ENCODE measurements around the gene KIAA1328.

Gene KIAA1328

GRCh38 chr18:36798738-36799473 lies 30.0 kb upstream of the KIAA1328 start:
- no peak for TF ChIP-seq CTCF (conservative IDR thresholded peaks at IDR 0.05; ENCODE audit: control insufficient read depth, insufficient read depth, low read depth, low read length)
- peak; percentile 18 for DNase-seq (ENCODE audit: low read depth)
- no peak overlapping the region for H3K4me3 ChIP-seq (ENCODE audit: control insufficient read depth, low read depth, low read length)

GRCh38 chr18:36805105-36805504 lies 23.8 kb upstream of the KIAA1328 start:
- no peak for DNase-seq (ENCODE audit: low read depth)
- no peak for TF ChIP-seq CTCF (conservative IDR thresholded peaks at IDR 0.05; ENCODE audit: control insufficient read depth, insufficient read depth, low read depth, low read length)
- no peak overlapping the region for H3K4me3 ChIP-seq (ENCODE audit: control insufficient read depth, low read depth, low read length)

GRCh38 chr18:36808681-36809080 lies 20.2 kb upstream of the KIAA1328 start:
- DNase-seq (ENCODE audit: low read depth): peak; percentile 76
- no peak for TF ChIP-seq CTCF (conservative IDR thresholded peaks at IDR 0.05; ENCODE audit: control insufficient read depth, insufficient read depth, low read depth, low read length)
- no peak overlapping the region for H3K4me3 ChIP-seq (ENCODE audit: control insufficient read depth, low read depth, low read length)

- H3K4me3 ChIP-seq (ENCODE audit: control insufficient read depth, low read depth, low read length): no peak overlapping the region
- TF ChIP-seq CTCF (conservative IDR thresholded peaks at IDR 0.05; ENCODE audit: control insufficient read depth, insufficient read depth, low read depth, low read length): peak; percentile 88
- peak; percentile 74 for DNase-seq (ENCODE audit: low read depth)
These were observed 19.1 kb upstream of the KIAA1328 start for GRCh38 chr18:36809590-36810381.

DNA sequence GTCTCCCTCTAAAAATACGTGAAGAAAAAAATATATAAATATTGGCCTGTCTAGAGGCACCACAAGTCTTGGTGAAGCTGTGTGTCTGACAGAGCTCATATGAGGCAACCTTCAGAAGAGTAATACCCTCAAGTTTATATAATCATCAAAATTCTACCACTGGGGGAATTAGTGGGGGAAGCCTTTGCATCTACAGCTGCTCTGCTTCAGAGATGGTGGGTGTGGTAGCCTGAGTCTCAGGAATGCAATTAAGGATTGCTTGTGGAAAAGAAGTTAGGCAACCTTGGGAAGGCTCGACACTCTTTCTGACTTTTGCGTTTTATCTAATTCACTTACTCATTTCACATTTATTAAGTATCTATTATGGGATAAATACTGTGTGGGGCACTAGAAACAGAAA lies 17.5 kb upstream of the KIAA1328 start:
- H3K4me3 ChIP-seq (ENCODE audit: control insufficient read depth, low read depth, low read length): no peak overlapping the region
- no peak for TF ChIP-seq CTCF (conservative IDR thresholded peaks at IDR 0.05; ENCODE audit: control insufficient read depth, insufficient read depth, low read depth, low read length)
- DNase-seq (ENCODE audit: low read depth): no peak

DNA sequence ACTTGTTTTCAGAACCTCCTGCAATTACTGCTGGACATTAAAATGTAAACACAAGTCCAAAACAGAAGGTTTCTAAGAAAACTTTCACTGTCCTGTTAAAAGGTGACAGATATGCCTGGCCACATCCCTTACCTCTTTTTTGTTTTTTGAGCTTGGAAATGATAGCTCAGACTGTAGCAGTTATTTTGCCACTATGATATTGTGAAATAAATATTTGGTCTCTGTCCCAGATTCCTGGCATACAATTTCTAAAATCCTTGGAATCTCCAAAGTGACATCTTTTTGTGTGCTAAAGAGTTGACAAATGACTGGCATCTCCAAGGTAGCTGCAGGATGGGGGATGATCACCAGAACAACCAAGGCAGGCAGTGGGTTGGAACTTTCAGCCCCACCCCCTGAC lies 17.0 kb upstream of the KIAA1328 start:
- no peak overlapping the region for H3K4me3 ChIP-seq (ENCODE audit: control insufficient read depth, low read depth, low read length)
- no peak for DNase-seq (ENCODE audit: low read depth)
- no peak for TF ChIP-seq CTCF (conservative IDR thresholded peaks at IDR 0.05; ENCODE audit: control insufficient read depth, insufficient read depth, low read depth, low read length)
